ENCODE data around the gene RHBDD2. TPM values are rescaled to one million over a fixed set of nuclear protein-coding genes. Genes with fewer than 3 reads are reported as not detected.

RHBDD2 gene
- polyA plus RNA-seq, 3 donors = 34.1 to 54.6 (median 53.1) TPM

- H3K4me2 ChIP-seq (replicated peaks; ENCODE audit: extremely low read depth, low read length, poor library complexity, severe bottlenecking) = no peak overlapping the region
- H3K4me1 ChIP-seq (ENCODE audit: control insufficient read depth in 1 of 2, insufficient read depth in 2 of 2, low read length in 2 of 2) = no peaks in the 10 kb centered on the region
- no peak overlapping the region for H3K9ac ChIP-seq (ENCODE audit: insufficient read depth, low read length, poor library complexity, severe bottlenecking)
- peaks cover 3% of the 10 kb centered on the region for H3K4me1 Mint-ChIP-seq
- H2AFZ ChIP-seq (ENCODE audit: insufficient read depth, low read depth, low read length, poor library complexity, severe bottlenecking) = no peak overlapping the region
- H3K27ac Mint-ChIP-seq = no peak overlapping the region
- no peaks in the 10 kb centered on the region for H3K9me3 Mint-ChIP-seq
- no peaks in the 10 kb centered on the region for H3K9me3 ChIP-seq (replicated peaks in 1 of 2; ENCODE audit: control insufficient read depth in 1 of 2, insufficient read depth in 1 of 2, low read length in 2 of 2)
- no peaks in the 10 kb centered on the region for H4K20me1 ChIP-seq (ENCODE audit: insufficient read depth, low read length)
- peaks cover 53 to 65% of the 10 kb centered on the region in 2 donors for H3K36me3 Mint-ChIP-seq
- TF ChIP-seq CTCF (IDR thresholded peaks at IDR 0.05) = no peak
- H3K4me3 Mint-ChIP-seq = no peak overlapping the region
- intact Hi-C loops (cut with micrococcal nuclease) = no loop called here
- peaks cover 44 to 55% of the 10 kb centered on the region in 2 donors for H3K36me3 ChIP-seq (replicated peaks in 1 of 2; ENCODE audit: control insufficient read depth in 1 of 2, insufficient read depth in 2 of 2, low read length in 2 of 2)
- H3K4me3 ChIP-seq (replicated peaks in 1 of 3; ENCODE audit: low read depth in 2 of 3, low read length in 3 of 3) = no peak overlapping the region
- peaks cover 0 to 3% (median 0%) of the 10 kb centered on the region in 3 donors for H3K27me3 Mint-ChIP-seq (ENCODE audit: low read depth in 3 of 3)
- DNase-seq = no peak
- H3K79me2 ChIP-seq (ENCODE audit: insufficient read depth, low read length) = no peaks in the 10 kb centered on the region
- no peak overlapping the region for H3K27ac ChIP-seq (ENCODE audit: low read depth in 1 of 2, low read length in 2 of 2)
- 97% methylated on average over 10 of the region's 13 CpGs for WGBS (ENCODE audit: insufficient coverage)
- H3K27me3 ChIP-seq (ENCODE audit: control insufficient read depth in 2 of 2, insufficient read depth in 2 of 2, low read length in 2 of 2) = no peaks in the 10 kb centered on the region
Measured at GRCh38 chr7:75887669-75888369, 9.0 kb downstream of the RHBDD2 start.

- H3K27ac ChIP-seq (ENCODE audit: low read depth in 1 of 2, low read length in 2 of 2) = no peak overlapping the region
- no peaks in the 10 kb centered on the region for H3K27me3 ChIP-seq (ENCODE audit: control insufficient read depth in 2 of 2, insufficient read depth in 2 of 2, low read length in 2 of 2)
- peaks cover 0 to 3% (median 0%) of the 10 kb centered on the region in 3 donors for H3K27me3 Mint-ChIP-seq (ENCODE audit: low read depth in 3 of 3)
- H3K4me1 ChIP-seq (ENCODE audit: control insufficient read depth in 1 of 2, insufficient read depth in 2 of 2, low read length in 2 of 2) = no peaks in the 10 kb centered on the region
- peaks cover 47 to 57% of the 10 kb centered on the region in 2 donors for H3K36me3 Mint-ChIP-seq
- H3K36me3 ChIP-seq (replicated peaks in 1 of 2; ENCODE audit: control insufficient read depth in 1 of 2, insufficient read depth in 2 of 2, low read length in 2 of 2) = peaks cover 36 to 47% of the 10 kb centered on the region in 2 donors
- H3K4me2 ChIP-seq (replicated peaks; ENCODE audit: extremely low read depth, low read length, poor library complexity, severe bottlenecking) = no peak overlapping the region
- H3K4me3 Mint-ChIP-seq = no peak overlapping the region
- H3K9ac ChIP-seq (ENCODE audit: insufficient read depth, low read length, poor library complexity, severe bottlenecking) = no peak overlapping the region
- H3K4me1 Mint-ChIP-seq = peaks cover 3% of the 10 kb centered on the region
- no peak for TF ChIP-seq CTCF (IDR thresholded peaks at IDR 0.05)
- H3K9me3 ChIP-seq (replicated peaks in 1 of 2; ENCODE audit: control insufficient read depth in 1 of 2, insufficient read depth in 1 of 2, low read length in 2 of 2) = no peaks in the 10 kb centered on the region
- intact Hi-C loops (cut with micrococcal nuclease) = no loop called here
- peak overlapping the region in 4 of 7 donors; percentile 2 to 43 (median 10) for H3K27ac Mint-ChIP-seq
- H2AFZ ChIP-seq (ENCODE audit: insufficient read depth, low read depth, low read length, poor library complexity, severe bottlenecking) = no peak overlapping the region
- no peak overlapping the region for H3K4me3 ChIP-seq (replicated peaks in 1 of 3; ENCODE audit: low read depth in 2 of 3, low read length in 3 of 3)
- no peaks in the 10 kb centered on the region for H3K79me2 ChIP-seq (ENCODE audit: insufficient read depth, low read length)
- H4K20me1 ChIP-seq (ENCODE audit: insufficient read depth, low read length) = no peaks in the 10 kb centered on the region
- 74% methylated on average over 23 of the region's 23 CpGs for WGBS (ENCODE audit: insufficient coverage)
- no peaks in the 10 kb centered on the region for H3K9me3 Mint-ChIP-seq
- DNase-seq = no peak
Measured at GRCh38 chr7:75888464-75889222, 9.8 kb downstream of the RHBDD2 start.
